Prostate gland (tissue), 2 donors: ENCODE data around the gene EBF3. TPM values are rescaled to one million over a fixed set of nuclear protein-coding genes. Genes with fewer than 3 reads are reported as not detected.

ENCODE experiments used
- DNase-seq: peaks from one replicate; pipeline ENCODE4 v3.0.0-alpha.2; 2019; ENCODE audit warnings: low spot score
- H3K27ac ChIP-seq, 2 donors: fragments of 200-600 bp; sonication (generic); 2 replicates each; pipeline ENCODE4 v1.5.1; 2017 to 2019
- H3K27me3 ChIP-seq: fragments of 200-600 bp; sonication (generic); replicated peaks from 2 replicates; pipeline ENCODE4 v1.5.1; 2019; ENCODE audit not compliant: insufficient read depth
- H3K36me3 ChIP-seq, 2 donors: fragments of 200-600 bp; sonication (generic); 1 replicate in 1 of 2; 2 replicates in 1 of 2; pipeline versions ENCODE4 v1.5.1 to v1.8.1; 2017 to 2019
- H3K4me1 ChIP-seq: fragments of 200-600 bp; sonication (generic); replicated peaks from 2 replicates; pipeline ENCODE4 v1.5.1; 2019
- H3K4me3 ChIP-seq, 2 donors: fragments of 200-600 bp; sonication (generic); 2 replicates each; pipeline ENCODE4 v1.5.1; 2017 to 2019
- H3K9me3 ChIP-seq: fragments of 200-600 bp; sonication (generic); 2 replicates; pipeline ENCODE4 v1.5.1; 2017
- POLR2A ChIP-seq: fragments of 450-650 bp; IDR thresholded peaks from one replicate; pipeline ENCODE4 v1.6.1; 2016; ENCODE audit warnings: antibody characterized with exemption, mild to moderate bottlenecking
- POLR2AphosphoS5 ChIP-seq: sonication (generic); formaldehyde crosslinking; IDR thresholded peaks from one replicate; pipeline ENCODE4 v1.6.1; 2017; ENCODE audit warnings: antibody characterized with exemption
- WGBS: methylation state at CpG from one replicate; pipeline ENCODE4 v1.1.5; 2018; 5-methylcytosine and 5-hydroxymethylcytosine counted together
- intact Hi-C: fragments of 100-400 bp; cut with DNase I; formaldehyde crosslinking; loops from one replicate; pipeline ENCODE4 v1.14.2; 2022
- total RNA-seq, 2 donors: library from RNA; depleted of rRNA; stranded (reverse); fragments of >200 nt; gene quantifications; one replicate each; pipeline ENCODE4 v1.1.0, GENCODE V29; 2016
- TF ChIP-seq, protein P1 (sequence below), 4 experiments: fragments of 200-600 bp in 2 of 4; fragments of 450-650 bp in 2 of 4; sonication (generic) in 2 of 4; IDR thresholded peaks; 1 replicate in 3 of 4; 2 replicates in 1 of 4; pipeline ENCODE4 v1.5.1; 2016 to 2019; ENCODE audit warnings: antibody characterized with exemption in 4 of 4, mild to moderate bottlenecking in 2 of 4, moderate library complexity in 2 of 4

Gene EBF3
- total RNA-seq, 2 donors from 2014 or later, result 1.5 to 7.8 TPM

DNA sequence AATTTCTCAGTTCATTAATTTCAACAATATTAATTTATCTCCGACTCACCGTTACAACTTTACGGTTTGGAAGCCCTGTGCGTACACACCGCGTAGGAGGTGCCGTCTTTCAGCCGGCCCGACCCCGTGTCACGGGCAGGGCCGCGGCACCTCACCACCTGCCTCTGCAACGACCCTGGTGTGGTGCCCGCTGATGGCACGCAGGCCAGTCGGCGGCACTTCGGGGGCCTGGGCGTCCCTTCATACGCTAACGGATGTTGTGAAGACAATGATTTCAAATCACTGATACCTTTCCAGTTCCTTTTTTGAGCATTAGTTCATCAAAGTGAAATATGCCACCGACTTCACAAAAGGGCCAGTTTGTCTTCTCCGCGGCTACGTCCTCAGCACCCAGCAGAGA is 125.3 kb downstream of the EBF3 start:
- intact Hi-C loops, result no loop called here
- no peaks in the 10 kb centered on the region for H3K27me3 ChIP-seq
- 97% methylated on average over 26 of the region's 26 CpGs for WGBS
- H3K36me3 ChIP-seq, result no peaks in the 10 kb centered on the region
- no peaks in the 10 kb centered on the region for H3K9me3 ChIP-seq
- DNase-seq, result no peak
- H3K4me3 ChIP-seq, result no peak overlapping the region
- TF ChIP-seq POLR2AphosphoS5 (no peak), POLR2A (no peak)
- TF ChIP-seq, protein P1, sequence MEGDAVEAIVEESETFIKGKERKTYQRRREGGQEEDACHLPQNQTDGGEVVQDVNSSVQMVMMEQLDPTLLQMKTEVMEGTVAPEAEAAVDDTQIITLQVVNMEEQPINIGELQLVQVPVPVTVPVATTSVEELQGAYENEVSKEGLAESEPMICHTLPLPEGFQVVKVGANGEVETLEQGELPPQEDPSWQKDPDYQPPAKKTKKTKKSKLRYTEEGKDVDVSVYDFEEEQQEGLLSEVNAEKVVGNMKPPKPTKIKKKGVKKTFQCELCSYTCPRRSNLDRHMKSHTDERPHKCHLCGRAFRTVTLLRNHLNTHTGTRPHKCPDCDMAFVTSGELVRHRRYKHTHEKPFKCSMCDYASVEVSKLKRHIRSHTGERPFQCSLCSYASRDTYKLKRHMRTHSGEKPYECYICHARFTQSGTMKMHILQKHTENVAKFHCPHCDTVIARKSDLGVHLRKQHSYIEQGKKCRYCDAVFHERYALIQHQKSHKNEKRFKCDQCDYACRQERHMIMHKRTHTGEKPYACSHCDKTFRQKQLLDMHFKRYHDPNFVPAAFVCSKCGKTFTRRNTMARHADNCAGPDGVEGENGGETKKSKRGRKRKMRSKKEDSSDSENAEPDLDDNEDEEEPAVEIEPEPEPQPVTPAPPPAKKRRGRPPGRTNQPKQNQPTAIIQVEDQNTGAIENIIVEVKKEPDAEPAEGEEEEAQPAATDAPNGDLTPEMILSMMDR (IDR thresholded peaks at IDR 0.05), result no peak
- H3K27ac ChIP-seq, result no peak overlapping the region
- H3K4me1 ChIP-seq, result no peaks in the 10 kb centered on the region

DNA sequence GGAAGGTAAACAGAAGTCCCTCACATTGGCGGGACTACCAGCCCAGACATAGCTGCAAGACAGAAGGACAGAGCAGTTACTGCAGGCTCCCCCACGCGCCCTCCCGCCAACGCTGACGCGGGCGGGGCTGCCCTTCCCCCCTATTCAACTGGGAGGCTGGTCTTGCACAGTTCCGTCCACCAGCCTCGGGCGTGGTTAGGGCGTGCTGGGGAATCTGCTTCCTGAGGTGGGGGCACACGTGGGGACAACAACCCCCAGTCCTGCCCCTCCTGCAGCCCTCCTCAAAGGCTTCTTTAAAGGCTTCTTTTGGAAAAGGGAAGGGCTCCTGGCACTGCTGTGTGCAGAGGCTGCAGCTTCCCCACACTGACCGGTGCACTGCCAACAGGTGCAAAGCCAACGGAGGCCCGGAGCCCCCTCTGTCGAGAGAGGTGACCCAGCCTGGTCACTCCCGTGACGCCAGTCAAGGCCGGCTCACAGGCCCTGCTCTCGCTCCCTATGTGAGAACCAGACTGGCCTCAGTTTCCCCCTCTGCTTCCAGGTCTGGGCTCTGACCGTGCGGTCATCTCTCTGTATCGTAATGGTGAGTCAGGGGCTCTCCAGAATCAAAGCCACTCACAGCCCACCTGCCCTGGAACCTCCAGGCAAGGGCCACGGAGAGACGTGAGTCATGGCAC is 126.0 kb downstream of the EBF3 start:
- intact Hi-C loops, result no loop called here
- Histone ChIP-seq H3K9me3 (no peaks in the 10 kb centered on the region), H3K27me3 (no peaks in the 10 kb centered on the region), H3K36me3 (no peaks in the 10 kb centered on the region), H3K4me1 (no peaks in the 10 kb centered on the region), H3K4me3 (no peak overlapping the region), H3K27ac (no peak overlapping the region)
- no peak for DNase-seq
- TF ChIP-seq, protein P1 (IDR thresholded peaks at IDR 0.05), result no peak
- no peak for TF ChIP-seq POLR2AphosphoS5
- WGBS, result 81% methylated on average over 26 of the region's 26 CpGs

DNA sequence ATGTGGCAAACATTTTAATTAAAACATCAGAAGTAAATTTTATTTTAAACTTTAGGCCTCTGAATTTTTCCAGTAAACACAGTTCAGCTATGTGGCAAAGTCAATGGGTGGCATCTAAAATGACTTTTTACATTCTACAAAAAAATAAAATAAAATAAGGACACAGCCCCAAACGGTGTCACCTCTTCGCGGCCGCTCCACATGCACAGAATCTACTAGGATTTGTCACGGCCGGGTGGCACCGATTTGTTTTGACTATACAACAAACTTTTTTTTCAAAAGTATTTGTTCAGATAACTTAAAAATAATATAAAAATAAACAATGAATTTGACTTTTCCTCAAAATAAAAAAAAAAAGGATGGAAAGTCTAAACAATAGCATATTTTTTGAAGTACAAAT is 127.8 kb downstream of the EBF3 start:
- no peaks in the 10 kb centered on the region for H3K36me3 ChIP-seq
- no peaks in the 10 kb centered on the region for H3K9me3 ChIP-seq
- intact Hi-C loops, result no loop called here
- DNase-seq, result no peak
- no peak overlapping the region for H3K27ac ChIP-seq
- no peak overlapping the region for H3K4me3 ChIP-seq
- no peaks in the 10 kb centered on the region for H3K27me3 ChIP-seq
- 95% methylated on average over 7 of the region's 7 CpGs for WGBS
- TF ChIP-seq, protein P1 (IDR thresholded peaks at IDR 0.05), result no peak
- no peak for TF ChIP-seq POLR2A
- no peak for TF ChIP-seq POLR2AphosphoS5
- H3K4me1 ChIP-seq, result no peaks in the 10 kb centered on the region

DNA sequence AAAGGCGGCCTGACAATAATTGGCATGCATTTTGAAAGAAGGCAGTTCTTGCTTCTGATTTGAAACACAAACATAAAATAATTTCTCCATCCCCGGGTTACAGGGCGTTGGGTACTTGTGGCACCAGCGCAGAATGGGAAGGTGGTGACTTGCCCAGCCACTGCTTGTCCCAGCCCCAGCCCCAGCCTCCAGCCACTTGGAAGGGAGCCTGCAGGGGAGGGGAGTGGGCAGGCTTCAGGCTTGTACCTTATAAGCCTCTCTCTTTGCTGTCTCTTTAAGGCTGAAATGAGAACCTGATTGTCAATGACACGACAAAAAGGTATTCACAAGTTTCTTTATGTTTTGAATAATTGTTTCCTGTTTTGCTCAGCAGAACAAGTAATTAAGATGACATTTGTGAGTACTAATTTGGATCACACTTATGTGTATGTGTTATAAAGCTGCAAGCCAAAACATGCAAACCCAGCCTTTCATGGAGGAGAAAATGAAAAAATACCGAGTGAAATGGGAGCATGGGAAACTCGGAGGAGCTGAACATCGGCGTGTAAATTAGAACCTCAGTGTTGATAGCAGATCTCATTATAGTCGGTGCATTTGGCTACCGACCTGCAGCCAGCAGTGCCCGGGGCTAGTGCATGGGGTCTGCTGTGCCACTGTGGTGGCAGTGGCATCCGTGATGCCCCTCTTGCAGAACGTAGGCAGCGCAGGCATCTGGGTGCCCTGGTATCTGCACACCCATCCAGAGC is 129.9 kb downstream of the EBF3 start:
- no peak overlapping the region for H3K27ac ChIP-seq
- no peaks in the 10 kb centered on the region for H3K27me3 ChIP-seq
- no peak for TF ChIP-seq POLR2A
- H3K4me3 ChIP-seq, result no peak overlapping the region
- intact Hi-C loops, result no loop called here
- no peaks in the 10 kb centered on the region for H3K36me3 ChIP-seq
- H3K9me3 ChIP-seq, result no peaks in the 10 kb centered on the region
- no peak for DNase-seq
- no peaks in the 10 kb centered on the region for H3K4me1 ChIP-seq
- WGBS, result 56% methylated on average over 15 of the region's 15 CpGs

DNA sequence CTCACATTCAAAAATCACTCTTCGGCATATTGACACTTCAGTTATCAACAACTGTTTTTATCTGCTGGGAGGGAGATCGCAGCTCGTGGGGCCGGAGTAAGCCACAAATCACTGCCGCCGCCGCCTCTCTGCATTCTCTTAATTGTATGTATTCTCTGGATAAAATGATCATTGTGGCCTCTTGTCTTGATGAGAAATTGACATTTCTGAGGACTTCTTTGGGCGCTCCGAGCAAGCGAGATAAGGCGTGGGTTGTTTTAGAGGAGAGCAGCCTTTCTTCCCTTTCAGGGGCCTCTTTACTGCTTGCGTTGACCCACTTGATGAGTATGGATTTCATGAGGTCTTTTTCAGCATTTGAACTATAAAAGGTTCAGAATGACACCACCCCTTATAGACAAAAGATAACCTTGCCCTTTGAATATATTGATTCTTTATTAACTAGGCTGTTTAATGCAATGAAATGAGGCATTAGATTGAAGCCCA is 130.6 kb downstream of the EBF3 start:
- intact Hi-C loops, result no loop called here
- no peaks in the 10 kb centered on the region for H3K27me3 ChIP-seq
- no peaks in the 10 kb centered on the region for H3K9me3 ChIP-seq
- TF ChIP-seq, protein P1 (IDR thresholded peaks at IDR 0.05), result no peak
- TF ChIP-seq POLR2A (no peak), POLR2AphosphoS5 (no peak)
- H3K27ac ChIP-seq, result no peak overlapping the region
- WGBS, result 96% methylated on average over 12 of the region's 12 CpGs
- no peak overlapping the region for H3K4me3 ChIP-seq
- H3K4me1 ChIP-seq, result no peaks in the 10 kb centered on the region
- H3K36me3 ChIP-seq, result no peaks in the 10 kb centered on the region
- DNase-seq, result no peak
